ENCODE results near the gene TMEM187.

DNA sequence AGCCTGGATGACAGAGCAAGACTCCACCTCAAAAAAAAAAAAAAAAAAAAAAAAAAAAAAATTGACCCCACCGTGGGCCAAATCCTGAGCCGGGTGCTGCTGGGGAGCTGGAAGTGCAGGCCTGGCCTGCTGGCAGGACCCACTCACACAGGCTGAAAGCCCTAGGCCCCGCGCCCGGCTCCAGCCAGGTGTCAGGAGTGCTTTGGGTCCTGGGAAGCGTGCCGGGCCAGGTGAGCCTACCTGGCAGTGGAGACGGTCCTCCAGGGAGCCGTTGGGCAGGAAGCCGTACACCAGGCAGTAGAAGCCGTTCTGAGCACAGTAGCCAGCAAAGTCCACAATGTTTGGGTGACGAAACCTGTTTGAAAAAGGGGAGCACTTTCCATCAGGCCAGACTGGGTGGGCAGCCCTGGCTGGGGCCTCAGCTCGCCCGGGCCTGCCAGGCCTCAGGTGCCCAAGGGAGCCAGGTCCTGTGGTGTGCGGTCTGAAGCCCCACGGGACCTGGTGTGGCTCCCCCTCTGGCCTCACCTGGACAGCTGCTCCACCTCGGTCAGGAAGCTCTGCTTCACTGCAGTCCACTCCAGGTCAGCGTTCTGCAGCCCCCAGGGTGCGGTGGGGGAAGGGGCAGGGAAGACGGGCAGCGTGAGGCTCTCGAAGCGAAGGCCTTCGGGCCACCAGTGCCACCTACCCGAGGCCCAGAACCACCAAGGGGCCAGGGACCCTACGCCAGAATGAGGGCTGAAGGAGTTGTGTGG, 45.4 kb downstream of the TMEM187 start:
- TF ChIP-seq, protein P1, sequence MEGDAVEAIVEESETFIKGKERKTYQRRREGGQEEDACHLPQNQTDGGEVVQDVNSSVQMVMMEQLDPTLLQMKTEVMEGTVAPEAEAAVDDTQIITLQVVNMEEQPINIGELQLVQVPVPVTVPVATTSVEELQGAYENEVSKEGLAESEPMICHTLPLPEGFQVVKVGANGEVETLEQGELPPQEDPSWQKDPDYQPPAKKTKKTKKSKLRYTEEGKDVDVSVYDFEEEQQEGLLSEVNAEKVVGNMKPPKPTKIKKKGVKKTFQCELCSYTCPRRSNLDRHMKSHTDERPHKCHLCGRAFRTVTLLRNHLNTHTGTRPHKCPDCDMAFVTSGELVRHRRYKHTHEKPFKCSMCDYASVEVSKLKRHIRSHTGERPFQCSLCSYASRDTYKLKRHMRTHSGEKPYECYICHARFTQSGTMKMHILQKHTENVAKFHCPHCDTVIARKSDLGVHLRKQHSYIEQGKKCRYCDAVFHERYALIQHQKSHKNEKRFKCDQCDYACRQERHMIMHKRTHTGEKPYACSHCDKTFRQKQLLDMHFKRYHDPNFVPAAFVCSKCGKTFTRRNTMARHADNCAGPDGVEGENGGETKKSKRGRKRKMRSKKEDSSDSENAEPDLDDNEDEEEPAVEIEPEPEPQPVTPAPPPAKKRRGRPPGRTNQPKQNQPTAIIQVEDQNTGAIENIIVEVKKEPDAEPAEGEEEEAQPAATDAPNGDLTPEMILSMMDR (IDR thresholded peaks at IDR 0.05): no peak
- no peak for TF ChIP-seq POLR2A (IDR thresholded peaks at IDR 0.05)

Data from thyroid gland (tissue), 4 donors.